Skin epidermis (tissue), 12 donors: Measurements from ENCODE around the gene DUSP5.
A peak's percentile ranks its signal among the peaks of the same experiment; 100 is the strongest.
"Not testable (repeated sequence)": the region's sequence is repeated elsewhere in the genome, so short reads cannot be mapped to it uniquely, and the experiment has no call there.

ENCODE experiments used
- H3K27ac ChIP-seq, 21 experiments: fragments of 200-600 bp; sonication (generic) in 11 of 21; one replicate each; pipeline ENCODE4 v1.5.0; 2020; ENCODE audit warnings: mild to moderate bottlenecking in 3 of 21, inconsistent platforms in 2 of 21, moderate library complexity in 2 of 21
- H3K4me3 ChIP-seq, 7 experiments: fragments of 200-600 bp; sonication (generic) in 2 of 7; one replicate each; pipeline ENCODE4 v1.5.0; 2020; ENCODE audit warnings: inconsistent platforms in 2 of 7, mild to moderate bottlenecking in 2 of 7, moderate library complexity in 1 of 7

DUSP5 gene, protein sequence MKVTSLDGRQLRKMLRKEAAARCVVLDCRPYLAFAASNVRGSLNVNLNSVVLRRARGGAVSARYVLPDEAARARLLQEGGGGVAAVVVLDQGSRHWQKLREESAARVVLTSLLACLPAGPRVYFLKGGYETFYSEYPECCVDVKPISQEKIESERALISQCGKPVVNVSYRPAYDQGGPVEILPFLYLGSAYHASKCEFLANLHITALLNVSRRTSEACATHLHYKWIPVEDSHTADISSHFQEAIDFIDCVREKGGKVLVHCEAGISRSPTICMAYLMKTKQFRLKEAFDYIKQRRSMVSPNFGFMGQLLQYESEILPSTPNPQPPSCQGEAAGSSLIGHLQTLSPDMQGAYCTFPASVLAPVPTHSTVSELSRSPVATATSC

DNA sequence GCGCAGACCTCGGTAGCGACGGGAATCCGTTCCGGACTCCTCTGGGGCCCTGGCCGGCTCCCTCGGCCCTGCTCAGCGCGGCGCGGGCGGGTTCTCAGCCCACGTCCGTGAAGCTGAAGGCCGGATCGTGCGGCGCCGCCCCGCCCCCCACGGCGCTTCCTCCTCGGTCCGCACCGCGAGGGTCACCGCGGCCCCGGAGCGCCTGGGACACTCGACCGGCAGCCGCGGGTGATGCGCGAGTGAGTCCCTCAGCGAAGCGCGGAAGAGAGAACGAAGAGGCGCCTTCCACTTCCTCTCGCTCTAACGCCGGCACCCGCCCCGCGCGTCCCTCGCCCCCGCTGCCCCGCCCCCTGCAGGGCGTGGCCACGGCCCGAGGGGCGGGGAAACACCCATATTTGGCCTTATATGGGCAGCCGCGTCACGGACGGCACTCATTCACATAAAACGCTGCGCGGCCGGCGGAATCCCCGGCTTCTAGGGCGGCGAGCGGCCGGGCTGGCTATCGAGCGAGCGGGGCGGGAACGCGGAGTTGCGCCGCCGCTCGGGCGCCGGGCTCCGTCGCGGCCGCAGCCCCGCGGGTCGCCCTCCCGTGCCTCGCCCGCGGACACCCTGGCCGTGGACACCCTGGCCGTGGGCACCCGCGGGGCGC, at the start of gene DUSP5:
Gene DUSP5 (plus strand): TSS at position 470 of the 649 bp plus-strand sequence. CDS start 215 bp downstream, outside the sequence.
- Histone ChIP-seq H3K4me3 (peak within 1 kb of the TSS; percentile 56 to 87 (median 73)), H3K27ac (peak within 1 kb of the TSS; percentile 69 to 97 (median 93))

DNA sequence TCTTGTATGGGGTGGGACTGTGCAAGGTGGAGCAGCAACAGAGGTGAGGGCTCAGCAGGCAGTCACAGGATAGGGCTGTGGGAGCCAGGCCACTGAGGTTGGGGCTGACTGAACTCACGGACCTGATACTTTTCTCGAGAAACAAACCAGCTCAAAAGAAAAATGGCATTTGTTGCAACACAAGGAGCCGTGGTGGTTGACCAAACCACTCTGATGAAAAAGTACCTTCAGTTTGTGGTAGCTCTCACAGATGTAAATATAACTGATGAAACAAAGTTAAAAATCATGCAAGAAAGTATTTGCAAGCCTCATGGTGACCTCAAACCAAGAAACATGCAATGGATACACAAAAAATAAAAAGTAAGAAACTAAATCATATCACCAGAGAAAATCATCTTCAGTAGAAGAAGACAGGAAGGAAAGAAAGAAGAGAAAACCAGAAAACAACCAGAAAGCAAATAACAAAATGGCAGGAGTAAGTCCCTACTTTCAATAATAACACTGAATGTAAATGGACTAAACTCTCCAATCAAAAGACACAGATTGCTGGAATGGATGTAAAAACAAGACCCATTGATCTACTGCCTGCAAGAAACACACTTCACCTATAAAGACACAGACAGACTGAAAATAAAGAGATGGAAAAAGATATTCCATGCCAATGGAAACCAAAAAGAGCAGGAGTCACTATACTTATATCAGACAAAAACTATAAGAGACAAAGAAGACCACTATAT, 48.9 kb upstream of the DUSP5 start:
- no peak overlapping the region for H3K4me3 ChIP-seq

DNA sequence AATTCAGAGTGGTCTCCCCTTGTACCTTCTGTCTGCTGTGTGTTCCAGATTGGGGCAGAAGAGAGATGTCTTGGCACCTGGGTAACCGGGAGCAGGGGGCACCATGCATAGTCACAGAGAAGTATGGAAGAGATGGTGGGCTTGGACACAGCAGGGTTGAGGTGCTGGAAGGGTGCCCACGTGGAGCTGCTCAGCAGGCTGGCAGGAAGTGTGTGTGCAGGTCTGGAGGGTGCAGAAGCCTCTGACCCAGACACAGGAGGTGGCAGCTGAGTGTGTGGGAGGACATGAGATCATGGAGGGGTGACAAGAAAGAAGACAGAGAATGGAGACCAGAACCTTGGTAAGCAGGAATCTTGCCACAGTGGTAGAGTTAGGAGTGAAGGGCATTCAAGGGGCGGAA, 42.3 kb upstream of the DUSP5 start:
- peak overlapping the region in 1 of 21 experiments; percentile 80 for H3K27ac ChIP-seq

More for the DNA sequence above, 48.9 kb upstream of the DUSP5 start:
- H3K27ac ChIP-seq = no peak overlapping the region

DNA sequence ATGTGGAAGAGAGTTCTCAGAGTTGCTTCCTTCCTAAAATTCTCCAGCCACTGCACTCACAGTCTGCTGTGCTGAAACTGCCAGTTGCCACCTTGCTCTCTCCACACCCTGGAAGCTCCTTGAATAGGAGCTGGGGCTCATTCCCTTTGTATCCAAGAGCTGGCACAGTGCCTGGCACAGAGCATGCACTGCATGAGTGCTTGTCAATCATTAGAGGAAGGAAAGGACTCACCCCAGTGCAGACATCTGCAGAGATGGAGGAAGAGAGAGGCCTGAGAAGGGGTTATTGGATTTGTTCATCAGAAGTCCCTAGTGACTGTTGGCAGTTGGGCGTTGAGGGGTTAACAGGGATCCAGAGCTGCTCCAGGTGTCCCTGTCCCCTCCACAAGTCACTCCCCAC, 41.7 kb upstream of the DUSP5 start:
- no peak overlapping the region for H3K4me3 ChIP-seq
- H3K27ac ChIP-seq = peak overlapping the region in 4 of 21 experiments; percentile 9 to 80 (median 38)

More for the DNA sequence above, 42.3 kb upstream of the DUSP5 start:
- no peak overlapping the region for H3K4me3 ChIP-seq

DNA sequence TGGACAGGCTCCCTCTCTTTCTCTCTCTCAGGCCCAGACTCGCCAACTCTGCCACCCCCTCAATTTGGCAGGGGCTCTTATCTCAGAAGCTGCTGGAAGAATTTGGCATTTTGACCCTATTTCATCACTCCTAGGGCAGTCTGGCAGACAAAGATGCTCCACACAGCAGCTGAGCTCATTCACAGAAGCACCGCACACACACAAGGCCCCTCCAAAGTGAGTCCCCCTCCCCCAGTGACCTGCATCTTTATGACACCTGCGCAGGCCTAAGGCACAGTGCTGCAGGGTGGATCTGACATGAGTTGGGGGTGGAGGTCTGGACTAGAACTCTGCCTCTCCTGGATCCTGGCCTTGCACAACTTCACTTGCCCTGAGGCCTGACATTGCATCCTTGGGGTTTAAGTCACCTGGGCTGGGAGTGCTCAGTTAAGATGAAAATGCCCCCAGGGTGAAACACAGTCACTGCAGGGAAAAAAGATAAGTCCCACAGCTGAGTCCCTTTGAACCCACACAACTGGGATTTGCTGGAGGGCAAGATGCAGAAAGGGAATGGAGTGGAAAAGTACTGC, 41.1 kb upstream of the DUSP5 start:
- Histone ChIP-seq H3K27ac (peak overlapping the region in 5 of 21 experiments; percentile 13 to 80 (median 20)), H3K4me3 (no peak overlapping the region)

DNA sequence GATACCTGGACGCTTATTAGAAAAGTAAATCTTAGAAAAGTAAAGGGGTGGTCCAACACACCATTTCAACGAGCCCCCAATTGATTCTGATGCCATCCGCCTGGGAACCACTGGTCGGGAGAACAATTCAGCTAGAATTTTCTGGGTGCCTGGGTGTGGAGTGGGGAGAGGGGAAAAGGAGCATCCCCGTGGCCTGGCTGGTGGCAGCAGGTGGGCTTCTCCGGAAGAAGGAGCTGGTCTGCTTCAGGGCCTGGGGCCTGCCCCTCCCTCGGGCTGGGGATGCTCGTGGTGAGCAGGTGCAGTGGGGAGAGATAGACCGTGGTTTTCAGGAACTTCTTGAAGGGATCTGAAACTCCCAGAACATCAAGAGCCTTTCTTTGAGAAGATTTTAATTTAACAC, 39.9 kb upstream of the DUSP5 start:
- peak overlapping the region in 5 of 21 experiments; percentile 13 to 56 (median 25) for H3K27ac ChIP-seq
- H3K4me3 ChIP-seq = no peak overlapping the region

DNA sequence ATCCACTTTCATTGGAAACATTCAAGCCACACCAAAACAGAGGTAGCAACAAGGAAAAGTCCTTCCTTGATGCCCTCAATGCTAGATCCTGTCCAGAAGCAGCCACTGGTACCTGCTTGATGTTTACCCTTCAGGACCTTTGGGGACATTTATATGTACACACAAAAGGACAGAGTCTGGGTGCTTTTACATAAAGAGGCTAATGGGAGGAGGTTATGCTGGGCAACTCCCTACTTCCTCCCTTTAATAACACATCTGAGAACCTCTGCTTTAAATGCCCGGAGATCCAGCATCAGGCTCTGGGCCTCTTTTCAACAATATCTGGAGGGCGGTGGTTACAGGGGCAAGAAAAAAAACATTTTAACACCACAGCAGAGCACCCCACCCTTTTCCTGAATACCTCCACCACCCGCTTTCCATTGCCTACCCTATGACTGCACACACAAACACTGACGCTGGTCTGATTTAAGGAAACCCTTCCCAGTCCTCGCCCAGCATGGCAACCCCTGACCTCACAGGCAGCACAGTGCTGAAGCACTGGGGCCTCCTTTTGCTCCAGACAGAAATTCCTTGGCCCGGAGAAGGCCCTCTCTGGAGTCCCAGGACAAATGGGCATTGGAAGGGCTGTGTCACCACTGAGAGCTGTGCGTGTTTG, 39.3 kb upstream of the DUSP5 start:
- Histone ChIP-seq H3K4me3 (no peak overlapping the region), H3K27ac (peak overlapping the region in 5 of 21 experiments; percentile 6 to 56 (median 25))

DNA sequence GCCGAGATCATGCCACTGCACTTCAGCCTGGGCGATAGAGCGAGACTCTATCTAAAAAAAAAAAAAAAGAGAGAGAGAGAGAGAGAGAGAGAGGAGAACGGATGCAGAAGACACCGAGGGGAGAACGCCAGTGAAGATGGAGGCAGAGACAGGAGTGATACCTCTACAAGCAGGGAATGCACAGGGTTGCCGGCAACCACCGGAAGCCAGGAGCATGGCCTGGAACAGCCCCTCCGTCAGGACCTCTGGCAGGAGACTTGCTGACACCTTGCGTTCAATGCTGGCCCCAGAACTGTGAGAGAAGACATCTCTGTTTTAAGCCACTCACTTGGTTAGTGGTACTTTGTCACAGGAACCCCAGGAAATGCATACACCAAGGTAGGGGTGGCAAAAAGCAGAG, 38.1 kb upstream of the DUSP5 start:
- peak overlapping the region in 2 of 21 experiments; percentile 4 to 31 for H3K27ac ChIP-seq

DNA sequence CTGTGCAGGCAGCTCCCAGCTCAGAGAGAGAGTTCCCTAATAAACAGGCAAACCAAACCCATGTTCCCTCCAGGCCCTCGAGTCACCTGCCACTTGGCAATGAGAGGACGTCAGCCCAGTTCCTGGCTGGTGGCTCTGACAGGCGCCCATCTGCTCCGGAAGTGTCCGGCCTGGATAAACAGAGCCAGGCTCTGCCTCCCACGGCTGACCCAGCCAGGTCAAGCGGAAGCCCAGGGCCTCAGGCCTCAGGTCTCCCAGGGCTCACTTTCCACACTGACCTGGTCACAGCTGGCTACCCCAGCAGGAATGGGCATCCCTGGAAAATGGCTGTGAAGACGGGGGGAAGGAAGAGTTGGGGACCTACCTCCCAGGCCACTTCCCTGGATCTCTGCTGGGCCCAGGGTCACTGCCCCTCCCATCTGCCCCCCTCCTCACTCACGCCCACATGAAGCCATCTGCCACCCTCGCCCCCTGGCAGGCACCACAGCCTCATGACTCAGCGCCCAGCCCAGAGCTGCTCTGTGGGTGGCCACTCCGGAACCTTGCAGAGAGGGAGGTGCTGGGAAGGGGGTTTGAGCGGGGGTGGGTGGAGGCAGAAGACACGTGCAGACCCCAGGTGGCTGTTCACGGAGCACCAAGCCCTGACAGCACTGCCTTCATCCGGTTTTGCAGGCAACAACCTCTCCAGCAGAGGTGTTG, 37.4 kb upstream of the DUSP5 start:
- H3K4me3 ChIP-seq = no peak overlapping the region
- H3K27ac ChIP-seq = peak overlapping the region in 5 of 21 experiments; percentile 4 to 32 (median 22)

More for the DNA sequence above, 38.1 kb upstream of the DUSP5 start:
- no peak overlapping the region for H3K4me3 ChIP-seq

DNA sequence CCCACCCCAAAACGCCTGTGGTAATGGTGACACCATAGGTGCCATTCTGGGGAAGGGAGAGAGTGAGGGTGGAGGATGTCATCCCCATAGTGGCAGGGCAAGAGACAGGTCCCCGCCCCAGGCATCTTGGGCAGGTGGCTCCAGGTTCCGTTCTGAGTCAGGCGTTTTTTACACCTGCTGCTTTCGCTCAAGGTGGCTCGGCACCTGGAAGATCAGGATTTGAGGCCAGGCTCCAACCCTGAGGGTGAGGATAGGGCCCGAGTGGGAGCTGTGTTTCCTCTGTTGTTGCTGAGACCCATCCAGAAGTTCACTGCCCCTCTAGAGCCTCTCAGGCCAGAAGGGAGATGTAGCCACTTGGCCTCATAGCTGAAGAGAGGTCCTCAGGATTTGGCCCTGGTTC, 36.6 kb upstream of the DUSP5 start:
- H3K4me3 ChIP-seq = no peak overlapping the region
- peak overlapping the region in 2 of 21 experiments; percentile 17 to 22 for H3K27ac ChIP-seq

DNA sequence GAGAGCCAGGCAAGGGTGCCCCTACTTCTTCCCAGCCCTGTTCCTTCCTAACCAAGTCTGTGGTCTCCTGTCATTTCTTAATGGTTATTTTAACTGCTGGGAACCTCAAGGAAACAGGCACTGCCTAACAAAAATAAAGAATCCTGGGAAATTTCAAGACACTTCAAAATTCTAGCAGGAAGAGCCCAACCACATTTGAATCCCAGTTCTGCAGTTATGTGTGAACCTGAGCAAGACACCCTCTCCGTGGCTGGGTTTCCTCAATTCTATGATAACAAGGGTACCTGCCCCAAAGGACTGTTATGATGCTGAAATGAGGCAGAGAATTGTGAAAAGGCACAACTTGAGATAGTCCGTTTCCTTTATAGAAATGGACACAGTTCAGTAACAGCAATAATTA, 36.2 kb upstream of the DUSP5 start:
- H3K4me3 ChIP-seq = no peak overlapping the region
- H3K27ac ChIP-seq = peak overlapping the region in 1 of 21 experiments; percentile 17

DNA sequence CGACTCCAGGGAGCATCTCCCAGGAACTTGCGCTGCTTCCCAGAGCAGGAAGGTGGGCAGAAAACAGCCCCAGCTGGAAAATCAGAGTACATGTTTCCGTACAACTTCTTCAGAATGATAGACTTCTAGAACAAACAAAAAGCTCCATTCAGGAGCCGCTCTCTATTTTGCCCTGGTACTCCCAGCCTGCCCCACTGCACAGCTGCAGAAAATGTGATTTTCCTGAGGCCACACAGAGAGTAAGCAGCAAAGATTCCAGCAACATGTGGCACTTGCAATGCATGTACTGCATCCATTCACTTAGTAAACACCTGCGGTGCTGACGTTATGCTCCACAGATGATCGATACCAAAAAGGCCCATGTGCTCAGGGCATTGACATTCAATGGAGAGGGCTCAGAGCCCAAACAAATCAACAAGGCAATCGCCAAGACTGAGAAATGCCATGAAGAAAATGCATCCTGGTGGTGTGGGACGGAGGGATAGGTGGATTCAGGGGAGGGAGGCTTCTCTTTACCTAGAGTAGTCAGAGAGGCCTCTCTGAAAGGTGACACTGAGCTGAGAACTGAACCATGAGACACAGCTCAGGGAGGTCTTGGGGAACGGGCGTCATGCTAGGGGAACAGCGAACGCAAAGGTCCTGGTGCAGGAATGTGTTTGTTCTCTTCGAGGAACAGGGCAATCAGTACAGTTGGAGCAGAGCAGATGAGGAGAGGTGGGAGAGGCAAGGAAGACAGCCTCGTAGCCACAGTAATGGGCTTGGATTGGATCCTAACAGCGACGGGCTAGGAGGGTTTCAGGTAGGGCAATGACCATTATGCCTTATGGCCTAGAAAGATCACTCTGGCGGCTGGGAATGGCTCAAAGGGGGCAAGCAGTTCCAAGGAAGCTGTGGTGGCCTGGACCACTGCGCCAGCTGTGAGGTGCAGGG, 35.3 kb upstream of the DUSP5 start:
- Histone ChIP-seq H3K4me3 (no peak overlapping the region), H3K27ac (no peak overlapping the region)

DNA sequence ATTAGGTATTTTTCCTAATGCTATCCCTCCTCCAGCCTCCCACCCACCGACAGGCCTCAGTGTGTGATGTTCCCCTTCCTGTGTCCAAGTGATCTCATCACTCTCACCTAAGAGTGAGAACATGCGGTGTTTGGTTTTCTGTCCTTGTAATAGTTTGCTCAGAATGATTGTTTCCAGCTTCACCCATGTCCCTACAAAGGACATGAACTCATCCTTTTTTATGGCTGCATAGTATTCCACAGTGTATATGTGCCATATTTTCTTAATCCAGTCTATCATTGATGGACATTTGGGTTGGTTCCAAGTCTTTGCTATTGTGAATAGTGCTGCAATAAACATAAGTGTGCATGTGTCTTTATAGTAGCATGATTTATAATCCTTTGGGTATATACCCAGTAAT, 29.4 kb upstream of the DUSP5 start:
- H3K27ac ChIP-seq, H3K4me3 ChIP-seq: not testable (repeated sequence)

DNA sequence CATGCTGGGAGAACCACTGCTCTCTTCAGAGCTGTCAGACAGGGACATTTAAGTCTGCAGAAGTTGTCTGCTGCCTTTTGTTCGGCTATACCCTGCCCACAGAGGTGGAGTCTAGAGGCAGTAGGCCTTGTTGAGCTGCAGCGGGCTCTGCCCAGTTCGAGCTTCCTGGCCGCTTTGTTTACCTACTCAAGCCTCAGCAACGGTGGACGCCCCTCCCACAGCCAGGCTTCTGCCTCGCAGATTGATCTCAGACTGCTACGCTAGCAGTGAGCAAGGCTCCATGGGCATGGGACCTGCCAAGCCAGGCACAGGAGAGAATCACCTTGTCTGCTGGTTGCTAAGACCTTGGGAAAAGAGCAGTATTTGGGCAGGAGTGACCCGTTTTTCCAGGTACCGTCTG, 27.2 kb upstream of the DUSP5 start:
- H3K4me3 ChIP-seq, H3K27ac ChIP-seq: not testable (repeated sequence)

DNA sequence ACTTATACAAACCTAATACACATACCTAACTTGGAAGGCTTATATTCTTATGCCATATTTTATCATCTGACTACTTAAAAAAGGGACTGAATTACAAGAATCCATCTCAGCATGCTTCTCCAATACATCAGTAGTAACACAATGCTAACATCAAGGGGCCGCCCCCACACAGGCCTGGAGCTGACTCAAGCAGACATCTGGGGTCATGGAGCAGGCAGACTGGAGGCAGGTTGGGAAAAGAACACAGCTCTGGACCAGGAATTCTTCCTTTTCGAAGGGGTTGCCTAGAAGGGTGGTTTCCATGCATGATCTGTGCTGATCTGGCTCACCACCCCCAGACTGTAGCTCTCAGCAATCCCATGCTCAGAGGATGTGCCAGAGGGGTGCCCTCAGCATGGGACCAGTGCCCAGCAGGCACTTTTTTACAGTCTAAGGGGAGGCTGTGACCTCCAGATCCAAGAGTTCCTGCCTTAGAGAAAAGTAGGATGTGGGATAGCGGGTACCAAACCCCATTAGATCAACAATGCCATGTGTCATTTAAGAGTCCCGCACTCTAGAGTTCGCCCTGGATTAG, 26.1 kb upstream of the DUSP5 start:
- H3K27ac ChIP-seq = peak overlapping the region in 1 of 21 experiments; percentile 17
- H3K4me3 ChIP-seq = no peak overlapping the region

DNA sequence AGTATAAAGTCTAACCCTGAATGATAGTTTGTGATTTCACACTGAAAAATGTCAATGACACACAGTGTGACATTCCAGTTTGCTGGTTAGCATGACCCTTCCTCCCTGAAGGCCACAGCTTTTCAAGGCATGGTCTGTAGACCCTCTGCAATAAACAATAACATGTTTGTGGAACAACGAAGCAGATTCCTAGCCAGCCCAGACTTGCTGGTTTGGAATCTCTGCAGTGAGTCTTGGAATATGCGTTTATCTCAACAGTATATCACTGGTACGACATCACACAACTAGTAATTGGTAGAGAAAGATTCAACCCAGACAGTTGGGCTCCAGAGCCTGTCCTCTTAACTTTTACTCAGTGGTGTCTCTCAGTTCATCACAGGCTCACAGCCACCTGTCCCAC, 23.7 kb upstream of the DUSP5 start:
- Histone ChIP-seq H3K4me3 (no peak overlapping the region), H3K27ac (peak overlapping the region in 1 of 21 experiments; percentile 6)

DNA sequence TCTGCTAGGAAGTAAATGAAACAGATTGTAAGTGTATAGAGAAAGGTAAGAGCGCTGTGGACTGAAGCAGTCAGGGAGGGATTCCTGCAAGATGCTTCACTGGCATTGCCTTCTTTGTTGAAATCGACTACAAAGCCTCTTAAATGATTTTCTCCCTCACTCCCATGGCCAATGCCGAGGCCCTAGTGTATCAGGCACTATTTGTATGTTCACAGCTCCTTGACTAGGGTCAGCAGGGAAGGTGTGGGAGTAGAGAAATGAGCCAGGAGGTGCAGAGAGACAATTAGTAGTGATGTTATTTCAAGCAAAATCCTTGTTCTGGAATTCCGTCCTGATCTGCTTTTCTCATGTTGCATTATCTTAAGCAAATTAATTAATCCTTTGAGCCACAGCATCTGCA, 22.9 kb upstream of the DUSP5 start:
- H3K27ac ChIP-seq = no peak overlapping the region
- no peak overlapping the region for H3K4me3 ChIP-seq
